Adrenal gland (tissue), 5 donors: ENCODE results near the gene HHAT.

ENCODE experiments used
- POLR2A ChIP-seq, 2 donors: fragments of 450-650 bp; IDR thresholded peaks; one replicate each; pipeline ENCODE4 v1.6.1; 2017; ENCODE audit warnings: antibody characterized with exemption in 2 of 2, mild to moderate bottlenecking in 2 of 2, moderate library complexity in 1 of 2
- TF ChIP-seq, protein P1 (sequence below), 6 experiments: fragments of 450-650 bp in 4 of 6; fragments of 200-600 bp in 2 of 6; sonication (generic) in 1 of 6; IDR thresholded peaks; 1 replicate in 5 of 6; 2 replicates in 1 of 6; pipeline versions ENCODE4 v1.5.1 to v1.8.0; 2016 to 2021; ENCODE audit warnings: antibody characterized with exemption in 6 of 6, mild to moderate bottlenecking in 2 of 6, moderate library complexity in 1 of 6
- donor health status: DM: no; HTN: no; CAD: no.

DNA sequence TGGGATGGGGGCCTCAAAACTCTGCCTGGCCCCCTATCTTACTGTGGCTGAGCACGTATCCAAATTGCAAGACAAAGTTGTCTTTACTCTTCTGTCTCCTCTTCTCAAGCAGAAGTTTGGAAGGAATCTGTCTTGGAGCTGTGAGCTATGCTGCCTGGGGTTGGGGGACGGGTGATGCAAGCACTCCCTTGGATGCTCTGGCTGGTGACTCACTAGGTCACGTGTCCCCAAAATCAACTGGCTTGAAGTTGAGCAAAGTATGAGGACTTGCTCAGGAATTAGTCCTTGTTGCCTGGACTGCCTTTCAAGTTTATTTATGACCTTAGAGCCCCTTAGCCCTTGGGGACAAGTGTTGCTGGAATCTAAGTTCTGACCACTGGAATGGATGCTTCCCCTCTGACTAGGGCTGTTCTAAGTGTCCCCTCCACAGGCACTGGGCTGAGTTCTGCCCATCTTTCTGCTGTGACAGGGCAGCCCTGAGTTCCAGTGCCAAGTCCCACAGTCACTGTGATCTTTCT, 269.5 kb downstream of the HHAT start:
- TF ChIP-seq, protein P1, sequence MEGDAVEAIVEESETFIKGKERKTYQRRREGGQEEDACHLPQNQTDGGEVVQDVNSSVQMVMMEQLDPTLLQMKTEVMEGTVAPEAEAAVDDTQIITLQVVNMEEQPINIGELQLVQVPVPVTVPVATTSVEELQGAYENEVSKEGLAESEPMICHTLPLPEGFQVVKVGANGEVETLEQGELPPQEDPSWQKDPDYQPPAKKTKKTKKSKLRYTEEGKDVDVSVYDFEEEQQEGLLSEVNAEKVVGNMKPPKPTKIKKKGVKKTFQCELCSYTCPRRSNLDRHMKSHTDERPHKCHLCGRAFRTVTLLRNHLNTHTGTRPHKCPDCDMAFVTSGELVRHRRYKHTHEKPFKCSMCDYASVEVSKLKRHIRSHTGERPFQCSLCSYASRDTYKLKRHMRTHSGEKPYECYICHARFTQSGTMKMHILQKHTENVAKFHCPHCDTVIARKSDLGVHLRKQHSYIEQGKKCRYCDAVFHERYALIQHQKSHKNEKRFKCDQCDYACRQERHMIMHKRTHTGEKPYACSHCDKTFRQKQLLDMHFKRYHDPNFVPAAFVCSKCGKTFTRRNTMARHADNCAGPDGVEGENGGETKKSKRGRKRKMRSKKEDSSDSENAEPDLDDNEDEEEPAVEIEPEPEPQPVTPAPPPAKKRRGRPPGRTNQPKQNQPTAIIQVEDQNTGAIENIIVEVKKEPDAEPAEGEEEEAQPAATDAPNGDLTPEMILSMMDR (IDR thresholded peaks at IDR 0.05): no peak
- TF ChIP-seq POLR2A (IDR thresholded peaks at IDR 0.05): no peak
